GM19463 (cell line): ENCODE results near the gene NUDT16.
A peak's percentile ranks its signal among the peaks of the same experiment; 100 is the strongest.
"Not testable (repeated sequence)": the region's sequence is repeated elsewhere in the genome, so short reads cannot be mapped to it uniquely, and the experiment has no call there.

Source experiments
- ATAC-seq: cut with Tn5 transposase; IDR thresholded peaks from one replicate; pipeline ENCODE4 v1.9.1; 2021; ENCODE audit warnings: mild to moderate bottlenecking, moderate library complexity; ENCODE audit not compliant: unreplicated experiment

Gene NUDT16

GRCh38 chr3:131381445-131382291 is at the start of gene NUDT16:
NUDT16 (plus strand) TSS chr3:131381774; CDS start chr3:131381805, 31 bp downstream.
- peak; percentile 98 for ATAC-seq

- no peak for ATAC-seq
These were observed 42.5 kb upstream of the NUDT16 start for GRCh38 chr3:131338948-131339640.

GRCh38 chr3:131341761-131342160 is 39.8 kb upstream of the NUDT16 start:
- no peak for ATAC-seq

GRCh38 chr3:131348911-131349310 is 32.7 kb upstream of the NUDT16 start:
- no peak for ATAC-seq

- no peak for ATAC-seq
These were observed 32.1 kb upstream of the NUDT16 start for GRCh38 chr3:131349454-131349853.

- ATAC-seq: no peak
These were observed 31.6 kb upstream of the NUDT16 start for GRCh38 chr3:131349946-131350347.

- no peak for ATAC-seq
These were observed 31.1 kb upstream of the NUDT16 start for GRCh38 chr3:131350506-131350905.

GRCh38 chr3:131353016-131353877 is 28.3 kb upstream of the NUDT16 start:
- no peak for ATAC-seq

GRCh38 chr3:131353986-131354385 is 27.6 kb upstream of the NUDT16 start:
- no peak for ATAC-seq

GRCh38 chr3:131356006-131356595 is 25.5 kb upstream of the NUDT16 start:
- ATAC-seq: no peak

GRCh38 chr3:131357275-131357674 is 24.3 kb upstream of the NUDT16 start:
- ATAC-seq: no peak

- no peak for ATAC-seq
These were observed 21.3 kb upstream of the NUDT16 start for GRCh38 chr3:131360191-131360755.

GRCh38 chr3:131361066-131361463 is 20.5 kb upstream of the NUDT16 start:
- ATAC-seq: not testable (repeated sequence)

GRCh38 chr3:131361464-131362421 is 19.8 kb upstream of the NUDT16 start:
- ATAC-seq: peak; percentile 93

- no peak for ATAC-seq
These were observed 18.3 kb upstream of the NUDT16 start for GRCh38 chr3:131363275-131363674.

GRCh38 chr3:131370935-131371687 is 10.5 kb upstream of the NUDT16 start:
- ATAC-seq: no peak

- ATAC-seq: no peak
These were observed 9.9 kb upstream of the NUDT16 start for GRCh38 chr3:131371688-131372066.

- no peak for ATAC-seq
These were observed 6.8 kb upstream of the NUDT16 start for GRCh38 chr3:131374741-131375140.
